B cell (primary cell): ENCODE data around the gene HSD11B1. TPM values are rescaled to one million over a fixed set of nuclear protein-coding genes. Genes with fewer than 3 reads are reported as not detected.

Source experiments
- ATAC-seq: fragments of 200-7000 bp; cut with Tn5 transposase; one replicate; pipeline ENCODE4 v1.10.0; 2021; ENCODE audit warnings: low read depth, mild to moderate bottlenecking, moderate number of reproducible peaks, moderate library complexity
- CTCF ChIA-PET: fragments of 350-600 bp; sonication (Branson Sonifier 250); formaldehyde crosslinking; loops from one replicate; lab custom pipeline; 2021; ENCODE audit warnings: antibody characterized with exemption, inconsistent platforms; lab: Charles Lee
- POLR2A ChIA-PET: fragments of 350-600 bp; sonication (Branson Sonifier 250); formaldehyde crosslinking; loops from one replicate; lab custom pipeline; 2021; ENCODE audit warnings: antibody characterized with exemption; lab: Charles Lee
- DNase-seq: peaks from one replicate; pipeline ENCODE4 v3.0.0; 2013
- H2AFZ ChIP-seq: 2 replicates; pipeline ENCODE4 v1.6.1; 2012; ENCODE audit warnings: mild to moderate bottlenecking, low read depth, low read length; ENCODE audit not compliant: insufficient read depth, poor library complexity, severe bottlenecking
- H3K27ac ChIP-seq, 2 donors: 1 replicate in 1 of 2; 2 replicates in 1 of 2; pipeline ENCODE4 v1.5.1; 2012 to 2013; ENCODE audit warnings: low read length in 2 of 2, mild to moderate bottlenecking in 2 of 2, moderate library complexity in 1 of 2
- H3K27me3 ChIP-seq, 4 experiments: fragments of 200-600 bp in 1 of 4; sonication (generic) in 1 of 4; replicated peaks in 1 of 4; 1 replicate in 2 of 4; 2 replicates in 2 of 4; pipeline versions ENCODE4 v1.6.1 to v1.7.0; 2013 to 2016; ENCODE audit warnings: low read length in 3 of 4, mild to moderate bottlenecking in 2 of 4, mixed read lengths in 1 of 4, moderate library complexity in 1 of 4; ENCODE audit not compliant: insufficient read depth in 4 of 4, control insufficient read depth in 3 of 4; ENCODE audit errors: control extremely low read depth in 1 of 4
- H3K36me3 ChIP-seq, 2 experiments: replicated peaks in 1 of 2; 1 replicate in 1 of 2; 2 replicates in 1 of 2; pipeline versions ENCODE4 v1.6.1 to v1.7.1; 2013; ENCODE audit warnings: low read length in 1 of 2; ENCODE audit not compliant: insufficient read depth in 2 of 2, control insufficient read depth in 1 of 2; ENCODE audit errors: control extremely low read depth in 1 of 2, extremely low read depth in 1 of 2
- H3K4me1 ChIP-seq, 2 donors: fragments of 200-600 bp in 1 of 2; sonication (generic) in 1 of 2; 1 replicate in 1 of 2; 2 replicates in 1 of 2; pipeline versions ENCODE4 v1.5.1 to v1.6.1; 2013 to 2017; ENCODE audit warnings: low read length in 2 of 2; ENCODE audit not compliant: control insufficient read depth in 2 of 2, insufficient read depth in 2 of 2
- H3K4me2 ChIP-seq: replicated peaks from 2 replicates; pipeline ENCODE3; 2012; ENCODE audit warnings: mild to moderate bottlenecking, low read depth, low read length; ENCODE audit not compliant: poor library complexity, severe bottlenecking
- H3K4me3 ChIP-seq, 5 experiments: fragments of 200-600 bp in 1 of 5; sonication (generic) in 1 of 5; 1 replicate in 3 of 5; 2 replicates in 2 of 5; pipeline versions ENCODE4 v1.5.1 to v1.7.0; 2011 to 2016; ENCODE audit warnings: low read length in 4 of 5, mild to moderate bottlenecking in 4 of 5, low read depth in 2 of 5, control low read depth in 1 of 5, moderate library complexity in 1 of 5; ENCODE audit not compliant: insufficient read depth in 1 of 5; ENCODE audit errors: control extremely low read depth in 1 of 5, extremely low read depth in 1 of 5
- H3K79me2 ChIP-seq: fragments of 200-600 bp; sonication (generic); one replicate; pipeline ENCODE4 v1.6.0; 2016; ENCODE audit warnings: low read length; ENCODE audit not compliant: control insufficient read depth, insufficient read depth
- H3K9ac ChIP-seq: fragments of 200-600 bp; sonication (generic); 2 replicates; pipeline ENCODE4 v1.6.1; 2017; ENCODE audit warnings: mild to moderate bottlenecking, low read length, moderate library complexity
- H3K9me3 ChIP-seq, 3 donors: one replicate each; pipeline versions ENCODE4 v1.6.1 to v1.7.1; 2013; ENCODE audit warnings: low read length in 2 of 3; ENCODE audit not compliant: control insufficient read depth in 2 of 3, insufficient read depth in 1 of 3; ENCODE audit errors: control extremely low read depth in 1 of 3
- H4K20me1 ChIP-seq: 2 replicates; pipeline ENCODE4 v1.6.0; 2012; ENCODE audit warnings: mild to moderate bottlenecking, low read length; ENCODE audit not compliant: insufficient read depth, control insufficient read depth, poor library complexity, severe bottlenecking
- H3K27ac Mint-ChIP-seq: one replicate; pipeline ENCODE4 v1.8.0; 2021; ENCODE audit warnings: mixed read lengths
- H3K27me3 Mint-ChIP-seq: one replicate; pipeline ENCODE4 v1.8.0; 2021; ENCODE audit warnings: mixed read lengths
- H3K4me1 Mint-ChIP-seq: one replicate; pipeline ENCODE4 v1.8.0; 2021; ENCODE audit warnings: mixed read lengths
- H3K4me3 Mint-ChIP-seq: one replicate; pipeline ENCODE4 v1.8.0; 2021; ENCODE audit warnings: mixed read lengths
- H3K9me3 Mint-ChIP-seq: one replicate; pipeline ENCODE4 v1.8.0; 2022; ENCODE audit warnings: mixed read lengths; ENCODE audit not compliant: insufficient read depth
- EZH2 ChIP-seq: IDR thresholded peaks from 2 replicates; pipeline ENCODE4 v1.6.1; 2012; ENCODE audit warnings: borderline replicate concordance, low read depth, mild to moderate bottlenecking, moderate library complexity, low read length; ENCODE audit not compliant: insufficient read depth, poor library complexity, severe bottlenecking
- WGBS: methylation state at CpG from one replicate; pipeline ENCODE4 v1.1.5; 2013; ENCODE audit warnings: missing lambda C conversion rate; ENCODE audit not compliant: insufficient coverage; 5-methylcytosine and 5-hydroxymethylcytosine counted together
- intact Hi-C: fragments of 100-400 bp; cut with micrococcal nuclease; formaldehyde crosslinking; loops from one replicate; pipeline ENCODE4 v1.10.0; 2022
- polyA plus RNA-seq: library from polyadenylated mRNA; depleted of rRNA; stranded (reverse); fragments of >200 nt; gene quantifications from 2 replicates; pipeline ENCODE4 v1.2.3, GENCODE V29; 2012
- total RNA-seq, 2 donors: library from RNA; stranded (reverse); fragments of 120-200 nt in 1 of 2; gene quantifications; 1 replicate in 1 of 2; 2 replicates in 1 of 2; pipeline versions ENCODE4 v1.2.3 to v1.2.4, GENCODE V29; 2013 to 2022
- TF ChIP-seq, protein P1 (sequence below): fragments of 200-600 bp; IDR thresholded peaks from one replicate; pipeline ENCODE4 v1.8.0; 2022; ENCODE audit warnings: antibody characterized with exemption, mild to moderate bottlenecking

HSD11B1 gene
- total and polyA plus RNA-seq, 2 donors (not counting 1 experiment from before 2014, with no cell fraction given), result not detected

DNA sequence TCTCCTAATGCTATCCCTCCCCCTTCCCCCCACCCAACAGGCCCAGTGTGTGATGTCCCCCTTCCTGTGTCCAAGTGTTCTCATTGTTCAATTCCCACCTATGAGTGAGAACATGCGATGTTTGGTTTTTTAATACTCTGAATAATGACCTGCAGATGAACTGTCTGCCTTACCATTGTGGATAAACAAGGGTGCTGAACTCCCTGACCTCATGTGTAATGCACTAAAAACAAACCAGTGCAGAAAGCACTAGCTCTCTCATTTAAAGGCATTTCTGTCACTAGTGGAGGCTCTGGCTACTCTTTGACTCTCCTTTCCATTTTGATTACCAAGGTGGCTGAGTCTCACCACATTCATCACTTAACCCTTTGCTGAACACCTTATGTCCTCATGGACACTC, 28.1 kb downstream of the HSD11B1 start:
- H3K4me3 ChIP-seq, result no peak overlapping the region
- H3K9me3 Mint-ChIP-seq, result no peaks in the 10 kb centered on the region
- TF ChIP-seq, protein P1, sequence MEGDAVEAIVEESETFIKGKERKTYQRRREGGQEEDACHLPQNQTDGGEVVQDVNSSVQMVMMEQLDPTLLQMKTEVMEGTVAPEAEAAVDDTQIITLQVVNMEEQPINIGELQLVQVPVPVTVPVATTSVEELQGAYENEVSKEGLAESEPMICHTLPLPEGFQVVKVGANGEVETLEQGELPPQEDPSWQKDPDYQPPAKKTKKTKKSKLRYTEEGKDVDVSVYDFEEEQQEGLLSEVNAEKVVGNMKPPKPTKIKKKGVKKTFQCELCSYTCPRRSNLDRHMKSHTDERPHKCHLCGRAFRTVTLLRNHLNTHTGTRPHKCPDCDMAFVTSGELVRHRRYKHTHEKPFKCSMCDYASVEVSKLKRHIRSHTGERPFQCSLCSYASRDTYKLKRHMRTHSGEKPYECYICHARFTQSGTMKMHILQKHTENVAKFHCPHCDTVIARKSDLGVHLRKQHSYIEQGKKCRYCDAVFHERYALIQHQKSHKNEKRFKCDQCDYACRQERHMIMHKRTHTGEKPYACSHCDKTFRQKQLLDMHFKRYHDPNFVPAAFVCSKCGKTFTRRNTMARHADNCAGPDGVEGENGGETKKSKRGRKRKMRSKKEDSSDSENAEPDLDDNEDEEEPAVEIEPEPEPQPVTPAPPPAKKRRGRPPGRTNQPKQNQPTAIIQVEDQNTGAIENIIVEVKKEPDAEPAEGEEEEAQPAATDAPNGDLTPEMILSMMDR, result no peak
- no peak for TF ChIP-seq EZH2
- no peaks in the 10 kb centered on the region for H3K27me3 Mint-ChIP-seq
- intact Hi-C loops, result no loop called here
- H3K27ac ChIP-seq, result no peak overlapping the region
- ChIA-PET POLR2A (no interaction called here), CTCF (no interaction called here)
- no peaks in the 10 kb centered on the region for H4K20me1 ChIP-seq
- no peaks in the 10 kb centered on the region for H3K4me1 Mint-ChIP-seq
- ATAC-seq (no peak), DNase-seq (no peak)
- H2AFZ ChIP-seq, result no peak overlapping the region
- H3K9me3 ChIP-seq, result no peaks in the 10 kb centered on the region
- H3K79me2 ChIP-seq, result no peaks in the 10 kb centered on the region
- H3K4me3 Mint-ChIP-seq, result no peak overlapping the region
- no peak overlapping the region for H3K9ac ChIP-seq
- no peak overlapping the region for H3K4me2 ChIP-seq
- WGBS, result no CpG with 5 or more reads among the region's 1 CpG
- H3K27ac Mint-ChIP-seq, result no peak overlapping the region
- H3K36me3 ChIP-seq, result no peaks in the 10 kb centered on the region
- no peaks in the 10 kb centered on the region for H3K4me1 ChIP-seq
- peaks cover 0 to 3% (median 0%) of the 10 kb centered on the region in 4 experiments for H3K27me3 ChIP-seq

- Histone ChIP-seq H3K79me2 (no peaks in the 10 kb centered on the region), H3K36me3 (no peaks in the 10 kb centered on the region), H3K9ac (no peak overlapping the region), H4K20me1 (no peaks in the 10 kb centered on the region), H3K27me3 (peaks cover 0 to 3% (median 0%) of the 10 kb centered on the region in 4 experiments), H3K27ac (no peak overlapping the region), H3K9me3 (no peaks in the 10 kb centered on the region), H3K4me3 (no peak overlapping the region), H3K4me1 (no peaks in the 10 kb centered on the region), H2AFZ (no peak overlapping the region), H3K4me2 (no peak overlapping the region)
- Mint-ChIP-seq H3K4me3 (no peak overlapping the region), H3K9me3 (no peaks in the 10 kb centered on the region), H3K4me1 (no peaks in the 10 kb centered on the region), H3K27me3 (no peaks in the 10 kb centered on the region), H3K27ac (no peak overlapping the region)
- intact Hi-C loops, result no loop called here
- ChIA-PET CTCF (no interaction called here), POLR2A (no interaction called here)
- WGBS, result 77% methylated on average over 2 of the region's 3 CpGs
- no peak for ATAC-seq
- TF ChIP-seq, protein P1, result no peak
- TF ChIP-seq EZH2, result no peak
- DNase-seq, result no peak
Observed at GRCh38 chr1:209733409-209734192, 29.0 kb downstream of the HSD11B1 start.
